ENCODE measurements around the gene OR2A14.
"Not testable (repeated sequence)": the region's sequence is repeated elsewhere in the genome, so short reads cannot be mapped to it uniquely, and the experiment has no call there.

The OR2A14 gene

DNA sequence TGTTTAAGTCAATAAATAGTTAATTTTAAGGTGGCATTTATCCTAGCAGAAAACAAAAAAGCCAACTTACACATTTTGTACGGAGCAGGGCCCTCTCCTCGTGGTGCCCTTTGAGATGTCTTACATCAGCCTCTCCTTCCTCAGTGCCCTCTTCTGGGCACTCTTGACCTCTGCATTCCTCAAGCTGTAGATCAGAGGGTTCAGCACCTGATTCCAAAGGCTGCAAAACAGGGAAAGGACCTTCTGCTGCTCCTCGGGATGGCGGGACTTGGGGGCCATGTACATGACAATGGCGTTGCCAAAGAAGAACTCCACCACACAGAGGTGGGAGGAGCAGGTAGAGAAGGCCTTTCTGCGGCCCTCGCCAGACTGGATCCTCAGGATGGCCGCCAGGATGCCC, 4.6 kb upstream of the OR2A14 start:
- no peaks in the 10 kb centered on the region for H3K36me3 ChIP-seq (ENCODE audit: control insufficient read depth, insufficient read depth, low read length)
- H3K9me3 ChIP-seq (ENCODE audit: control insufficient read depth, low read length), result no peaks in the 10 kb centered on the region
- no peak overlapping the region for H3K4me3 ChIP-seq (ENCODE audit: low read length)
- H3K4me1 ChIP-seq (ENCODE audit: control insufficient read depth, insufficient read depth, low read length), result no peaks in the 10 kb centered on the region
- H3K9ac ChIP-seq (ENCODE audit: low read length), result no peak overlapping the region
- no peaks in the 10 kb centered on the region for H3K27me3 ChIP-seq (ENCODE audit: control insufficient read depth, insufficient read depth, low read length)

DNA sequence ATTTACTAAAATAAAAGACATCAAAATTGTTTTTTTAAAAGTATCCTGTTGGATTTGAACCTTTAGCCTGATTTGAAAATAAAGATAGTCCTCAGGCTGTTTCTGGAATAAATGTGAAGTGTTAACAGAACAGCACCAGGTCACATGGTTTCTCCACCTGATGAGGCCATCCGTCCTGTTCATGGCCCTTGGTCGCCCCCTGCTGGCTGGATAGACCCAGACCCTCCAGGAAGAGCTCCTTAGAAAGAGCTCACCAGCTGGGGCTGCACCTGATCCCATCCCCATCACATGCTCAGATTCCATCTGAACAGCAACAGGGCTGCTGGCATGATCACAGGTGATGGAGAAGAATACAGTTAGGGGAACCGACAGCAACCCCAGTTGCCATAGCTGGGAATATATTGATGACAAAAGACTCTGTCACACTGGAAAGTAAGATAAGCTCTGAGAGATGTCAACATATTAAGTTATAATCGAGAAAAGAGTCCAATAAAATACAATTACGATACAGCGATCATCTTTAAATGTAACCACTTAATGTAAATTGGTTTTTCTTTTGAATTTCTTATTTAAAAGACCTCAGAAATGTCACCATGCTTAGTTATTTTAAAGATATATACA, 4.8 kb downstream of the OR2A14 start:
- H3K4me3 ChIP-seq (ENCODE audit: low read length), result no peak overlapping the region
- no peaks in the 10 kb centered on the region for H3K36me3 ChIP-seq (ENCODE audit: control insufficient read depth, insufficient read depth, low read length)
- H3K27me3 ChIP-seq (ENCODE audit: control insufficient read depth, insufficient read depth, low read length), result no peaks in the 10 kb centered on the region
- no peaks in the 10 kb centered on the region for H3K9me3 ChIP-seq (ENCODE audit: control insufficient read depth, low read length)
- H3K9ac ChIP-seq (ENCODE audit: low read length), result no peak overlapping the region
- no peaks in the 10 kb centered on the region for H3K4me1 ChIP-seq (ENCODE audit: control insufficient read depth, insufficient read depth, low read length)

DNA sequence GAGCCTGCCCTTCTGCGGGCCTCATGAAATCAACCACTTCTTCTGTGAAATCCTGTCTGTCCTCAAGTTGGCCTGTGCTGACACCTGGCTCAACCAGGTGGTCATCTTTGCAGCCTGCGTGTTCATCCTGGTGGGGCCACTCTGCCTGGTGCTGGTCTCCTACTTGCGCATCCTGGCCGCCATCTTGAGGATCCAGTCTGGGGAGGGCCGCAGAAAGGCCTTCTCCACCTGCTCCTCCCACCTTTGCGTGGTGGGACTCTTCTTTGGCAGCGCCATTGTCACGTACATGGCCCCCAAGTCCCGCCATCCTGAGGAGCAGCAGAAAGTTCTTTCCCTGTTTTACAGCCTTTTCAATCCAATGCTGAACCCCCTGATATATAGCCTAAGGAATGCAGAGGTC, 6.6 kb downstream of the OR2A14 start:
- H3K27me3 ChIP-seq (ENCODE audit: control insufficient read depth, insufficient read depth, low read length); H3K9ac ChIP-seq (ENCODE audit: low read length); H3K9me3 ChIP-seq (ENCODE audit: control insufficient read depth, low read length); H3K36me3 ChIP-seq (ENCODE audit: control insufficient read depth, insufficient read depth, low read length); H3K4me1 ChIP-seq (ENCODE audit: control insufficient read depth, insufficient read depth, low read length); H3K4me3 ChIP-seq (ENCODE audit: low read length): not testable (repeated sequence)

DNA sequence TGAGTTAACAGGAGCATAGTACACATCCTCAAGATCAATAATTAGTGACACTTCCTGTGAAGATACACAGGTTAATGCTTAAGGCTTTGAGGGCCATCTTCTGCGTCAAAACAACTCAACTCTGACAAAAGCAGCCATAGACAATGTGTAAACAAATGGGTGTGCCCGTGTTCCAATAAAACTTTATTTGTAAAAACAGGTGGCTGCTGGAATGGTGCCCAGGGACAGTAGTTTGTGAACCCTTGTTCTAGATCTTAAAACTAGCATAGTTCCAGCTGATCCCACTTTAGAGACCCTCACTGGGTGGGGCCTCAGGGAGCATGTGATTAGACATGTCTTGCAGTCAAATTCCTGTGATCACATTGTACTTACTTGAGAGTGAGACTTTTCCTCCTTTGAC, 7.8 kb downstream of the OR2A14 start:
- Histone ChIP-seq H3K36me3 (ENCODE audit: control insufficient read depth, insufficient read depth, low read length) (no peaks in the 10 kb centered on the region), H3K27me3 (ENCODE audit: control insufficient read depth, insufficient read depth, low read length) (no peaks in the 10 kb centered on the region), H3K9me3 (ENCODE audit: control insufficient read depth, low read length) (no peaks in the 10 kb centered on the region), H3K9ac (ENCODE audit: low read length) (no peak overlapping the region), H3K4me3 (ENCODE audit: low read length) (no peak overlapping the region), H3K4me1 (ENCODE audit: control insufficient read depth, insufficient read depth, low read length) (no peaks in the 10 kb centered on the region)

DNA sequence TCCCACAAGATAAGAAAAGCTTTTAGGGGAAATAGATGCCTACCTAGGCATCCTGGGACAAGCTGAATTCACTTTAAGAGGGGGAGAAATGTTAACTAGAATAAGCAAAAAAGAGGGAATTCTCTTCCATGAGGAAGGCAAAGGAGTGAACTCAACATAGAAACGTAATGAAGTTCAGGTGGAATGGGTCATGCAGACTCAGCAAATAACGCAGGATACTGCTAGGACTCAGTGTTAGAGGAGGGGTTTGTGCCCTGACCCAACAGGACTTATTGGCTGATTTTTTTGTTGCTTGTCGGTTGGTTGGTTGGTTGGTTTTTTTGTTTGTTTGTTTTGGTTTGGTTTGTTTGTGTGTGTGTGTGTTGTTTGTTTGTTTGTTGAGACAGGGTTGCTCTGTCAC, 9.3 kb downstream of the OR2A14 start:
- H3K36me3 ChIP-seq (ENCODE audit: control insufficient read depth, insufficient read depth, low read length), result no peaks in the 10 kb centered on the region
- H3K4me3 ChIP-seq (ENCODE audit: low read length), result no peak overlapping the region
- no peaks in the 10 kb centered on the region for H3K4me1 ChIP-seq (ENCODE audit: control insufficient read depth, insufficient read depth, low read length)
- H3K27me3 ChIP-seq (ENCODE audit: control insufficient read depth, insufficient read depth, low read length), result no peaks in the 10 kb centered on the region
- H3K9me3 ChIP-seq (ENCODE audit: control insufficient read depth, low read length), result no peaks in the 10 kb centered on the region
- no peak overlapping the region for H3K9ac ChIP-seq (ENCODE audit: low read length)

DNA sequence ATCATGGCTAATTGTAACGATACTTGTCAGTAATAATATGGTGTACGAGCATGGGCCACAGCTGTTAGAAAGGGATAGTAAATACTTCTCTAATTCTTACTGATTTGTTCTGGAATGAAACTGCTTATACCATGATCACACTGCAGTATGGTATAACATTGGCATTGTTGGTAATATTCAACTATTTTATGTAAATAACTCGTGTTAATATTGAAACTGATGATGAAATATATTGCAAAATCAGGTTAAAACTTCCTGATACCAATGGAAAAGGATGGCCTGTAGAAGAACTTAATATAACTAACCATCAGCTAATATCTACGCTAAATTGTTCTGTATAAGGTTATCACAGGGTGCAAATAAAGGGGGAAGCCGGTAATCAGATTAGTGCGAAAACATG, 10.3 kb downstream of the OR2A14 start:
- Histone ChIP-seq H3K36me3 (ENCODE audit: control insufficient read depth, insufficient read depth, low read length) (no peaks in the 10 kb centered on the region), H3K9ac (ENCODE audit: low read length) (no peak overlapping the region), H3K4me3 (ENCODE audit: low read length) (no peak overlapping the region), H3K27me3 (ENCODE audit: control insufficient read depth, insufficient read depth, low read length) (no peaks in the 10 kb centered on the region), H3K9me3 (ENCODE audit: control insufficient read depth, low read length) (no peaks in the 10 kb centered on the region), H3K4me1 (ENCODE audit: control insufficient read depth, insufficient read depth, low read length) (no peaks in the 10 kb centered on the region)

DNA sequence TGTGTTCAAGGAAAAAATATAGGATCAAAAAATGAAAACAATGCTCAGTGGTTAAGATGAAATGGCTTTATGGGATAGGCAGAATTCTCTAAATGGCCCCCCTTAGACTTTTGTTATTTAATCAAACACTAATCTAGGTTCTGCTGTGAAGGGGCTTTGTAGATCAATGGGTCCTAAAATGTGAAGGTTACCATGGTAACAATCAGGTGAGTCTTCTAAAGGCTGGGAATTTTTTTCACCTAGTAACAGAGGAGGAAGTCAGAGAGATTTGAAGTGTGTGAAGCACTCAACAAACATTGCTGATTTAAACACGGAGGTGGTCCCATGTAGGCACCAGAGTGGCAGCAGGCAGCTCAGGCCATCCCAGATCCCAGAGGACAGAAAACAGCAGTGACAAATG, 11.1 kb downstream of the OR2A14 start:
- Histone ChIP-seq H3K36me3 (ENCODE audit: control insufficient read depth, insufficient read depth, low read length) (no peaks in the 10 kb centered on the region), H3K4me1 (ENCODE audit: control insufficient read depth, insufficient read depth, low read length) (no peaks in the 10 kb centered on the region)

DNA sequence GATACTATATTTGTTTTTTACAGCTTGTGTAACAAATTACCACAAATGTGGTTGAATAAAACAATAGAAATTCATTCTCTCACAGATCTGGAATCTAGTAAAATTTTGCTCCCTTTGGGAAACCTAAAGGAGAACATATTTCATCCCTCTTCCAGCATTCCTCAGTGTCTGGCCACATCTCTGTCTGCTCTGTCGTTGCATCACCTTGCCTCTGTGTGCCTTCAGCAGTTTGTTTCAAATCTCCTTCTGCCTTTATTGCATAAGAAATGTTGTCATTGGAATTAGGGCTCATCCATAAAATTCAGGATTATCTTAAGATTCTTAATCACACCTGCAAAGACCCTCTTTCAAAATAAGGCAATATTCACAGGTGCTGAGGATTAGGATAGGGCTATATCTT, 14.5 kb downstream of the OR2A14 start:
- Histone ChIP-seq H3K4me3 (ENCODE audit: low read length) (no peak overlapping the region), H3K4me1 (ENCODE audit: control insufficient read depth, insufficient read depth, low read length) (no peaks in the 10 kb centered on the region), H3K36me3 (ENCODE audit: control insufficient read depth, insufficient read depth, low read length) (no peaks in the 10 kb centered on the region), H3K27me3 (ENCODE audit: control insufficient read depth, insufficient read depth, low read length) (no peaks in the 10 kb centered on the region), H3K9me3 (ENCODE audit: control insufficient read depth, low read length) (no peaks in the 10 kb centered on the region), H3K9ac (ENCODE audit: low read length) (no peak overlapping the region)

More for the DNA sequence above, 11.1 kb downstream of the OR2A14 start:
- no peaks in the 10 kb centered on the region for H3K27me3 ChIP-seq (ENCODE audit: control insufficient read depth, insufficient read depth, low read length)
- H3K4me3 ChIP-seq (ENCODE audit: low read length), result no peak overlapping the region
- H3K9me3 ChIP-seq (ENCODE audit: control insufficient read depth, low read length), result no peaks in the 10 kb centered on the region
- H3K9ac ChIP-seq (ENCODE audit: low read length), result no peak overlapping the region

DNA sequence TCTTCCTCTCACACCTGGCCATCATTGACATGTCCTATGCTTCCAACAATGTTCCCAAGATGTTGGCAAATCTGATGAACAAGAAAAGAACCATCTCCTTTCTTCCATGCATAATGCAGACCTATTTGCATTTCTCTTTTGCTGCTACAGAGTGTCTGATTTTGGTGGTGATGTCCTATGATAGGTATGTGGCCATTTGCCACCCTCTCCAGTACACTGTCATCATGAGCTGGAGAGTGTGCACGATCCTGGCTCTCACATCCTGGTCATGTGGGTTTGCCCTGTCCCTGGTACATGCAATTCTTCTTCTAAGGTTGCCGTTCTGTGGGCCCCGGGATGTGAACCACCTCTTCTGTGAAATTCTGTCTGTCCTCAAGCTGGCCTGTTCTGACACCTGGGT, 19.2 kb downstream of the OR2A14 start:
- Histone ChIP-seq H3K9ac (ENCODE audit: low read length) (no peak overlapping the region), H3K4me1 (ENCODE audit: control insufficient read depth, insufficient read depth, low read length) (no peaks in the 10 kb centered on the region), H3K9me3 (ENCODE audit: control insufficient read depth, low read length) (no peaks in the 10 kb centered on the region), H3K36me3 (ENCODE audit: control insufficient read depth, insufficient read depth, low read length) (no peaks in the 10 kb centered on the region), H3K27me3 (ENCODE audit: control insufficient read depth, insufficient read depth, low read length) (no peaks in the 10 kb centered on the region), H3K4me3 (ENCODE audit: low read length) (no peak overlapping the region)

DNA sequence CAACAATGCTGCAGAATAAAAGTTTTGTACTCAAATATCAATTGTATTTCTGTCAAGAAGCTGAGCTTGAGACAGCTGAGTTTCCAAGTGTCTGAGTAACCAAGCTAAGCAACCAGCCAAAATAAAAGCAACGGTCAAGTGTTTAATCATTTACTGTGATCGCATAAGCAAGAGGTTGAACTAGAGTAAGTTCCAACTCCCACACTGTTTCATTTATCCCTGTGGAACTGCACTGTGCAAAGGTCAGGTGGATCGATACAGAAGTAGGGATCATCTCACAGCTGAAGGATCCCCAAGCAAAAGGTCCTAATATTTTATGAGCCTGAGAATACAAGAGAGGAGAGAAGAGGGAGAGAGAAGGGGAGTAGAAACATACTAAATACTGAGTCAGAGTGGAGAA, 21.4 kb downstream of the OR2A14 start:
- Histone ChIP-seq H3K4me3 (ENCODE audit: low read length) (no peak overlapping the region), H3K9me3 (ENCODE audit: control insufficient read depth, low read length) (no peaks in the 10 kb centered on the region), H3K9ac (ENCODE audit: low read length) (no peak overlapping the region), H3K4me1 (ENCODE audit: control insufficient read depth, insufficient read depth, low read length) (no peaks in the 10 kb centered on the region), H3K36me3 (ENCODE audit: control insufficient read depth, insufficient read depth, low read length) (no peaks in the 10 kb centered on the region), H3K27me3 (ENCODE audit: control insufficient read depth, insufficient read depth, low read length) (no peaks in the 10 kb centered on the region)

DNA sequence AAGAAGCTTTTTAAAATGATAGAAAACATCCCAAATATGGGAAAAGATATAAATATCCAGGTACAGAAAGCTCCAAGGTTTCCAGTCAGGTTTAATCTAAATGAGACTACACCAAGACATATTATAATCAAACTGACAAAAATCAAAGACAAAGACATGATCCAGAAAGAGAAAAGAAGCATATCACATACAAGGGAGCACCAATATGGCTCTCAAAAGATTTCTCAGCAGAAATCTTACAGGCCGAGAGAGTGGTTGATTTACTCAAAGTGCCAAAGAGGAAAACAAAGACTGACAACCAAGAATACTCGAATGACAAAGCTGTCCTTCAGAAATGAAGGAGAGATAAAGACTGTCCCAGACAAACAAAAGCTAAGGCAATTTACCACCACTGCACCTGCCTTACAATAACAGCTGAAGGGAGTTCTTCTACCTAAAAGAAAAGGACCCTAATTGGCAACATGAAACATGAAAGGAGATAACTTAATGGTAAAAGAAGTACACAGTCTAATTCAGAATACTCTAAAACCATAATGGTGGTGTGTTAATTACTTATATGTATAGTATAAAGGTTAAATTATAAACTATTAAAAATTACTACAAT, 25.4 kb downstream of the OR2A14 start:
- Histone ChIP-seq H3K36me3 (ENCODE audit: control insufficient read depth, insufficient read depth, low read length) (no peaks in the 10 kb centered on the region), H3K4me3 (ENCODE audit: low read length) (no peak overlapping the region), H3K27me3 (ENCODE audit: control insufficient read depth, insufficient read depth, low read length) (no peaks in the 10 kb centered on the region), H3K9me3 (ENCODE audit: control insufficient read depth, low read length) (no peaks in the 10 kb centered on the region), H3K4me1 (ENCODE audit: control insufficient read depth, insufficient read depth, low read length) (no peaks in the 10 kb centered on the region), H3K9ac (ENCODE audit: low read length) (no peak overlapping the region)

DNA sequence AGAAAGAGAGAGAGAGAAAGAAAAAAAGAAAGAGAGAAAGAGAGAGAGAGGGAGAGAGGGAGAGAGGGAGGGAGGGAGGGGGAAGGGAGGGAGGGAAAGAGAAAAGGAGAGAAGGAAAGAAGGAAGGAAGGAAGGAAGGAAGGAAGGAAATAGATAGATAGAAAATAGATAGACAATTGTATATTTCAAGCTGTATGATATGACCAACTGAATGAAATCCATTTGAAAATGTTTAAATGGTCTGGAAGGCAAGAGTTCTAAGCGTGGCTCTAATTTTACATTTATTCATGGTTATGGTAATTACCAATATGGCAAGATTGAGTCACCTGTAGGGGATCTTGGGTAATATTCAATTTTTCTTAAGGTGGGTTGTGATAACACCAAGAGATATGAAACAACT, 35.9 kb downstream of the OR2A14 start:
- H3K9ac ChIP-seq (ENCODE audit: low read length), result no peak overlapping the region
- no peaks in the 10 kb centered on the region for H3K9me3 ChIP-seq (ENCODE audit: control insufficient read depth, low read length)
- H3K27me3 ChIP-seq (ENCODE audit: control insufficient read depth, insufficient read depth, low read length), result no peaks in the 10 kb centered on the region
- no peaks in the 10 kb centered on the region for H3K4me1 ChIP-seq (ENCODE audit: control insufficient read depth, insufficient read depth, low read length)
- H3K4me3 ChIP-seq (ENCODE audit: low read length), result no peak overlapping the region
- no peaks in the 10 kb centered on the region for H3K36me3 ChIP-seq (ENCODE audit: control insufficient read depth, insufficient read depth, low read length)

DNA sequence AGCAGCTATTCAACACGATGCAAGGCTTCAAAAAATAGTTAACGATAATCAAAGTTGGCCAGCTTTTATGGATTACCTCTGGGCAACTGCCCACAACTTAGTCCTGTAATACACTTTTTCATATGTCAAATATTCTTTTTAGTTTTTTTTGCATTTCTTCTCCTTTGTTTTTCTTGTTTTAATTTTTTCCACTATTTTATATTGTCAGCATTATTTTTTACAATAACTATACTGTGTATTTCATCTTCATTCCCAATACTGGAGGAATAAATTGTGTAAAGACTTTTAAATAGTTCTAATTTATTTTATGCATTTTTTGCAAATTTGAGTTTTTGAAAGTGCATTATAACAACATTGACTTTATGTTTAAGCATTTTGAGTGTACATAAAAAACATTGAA, 41.8 kb downstream of the OR2A14 start:
- Histone ChIP-seq H3K36me3 (ENCODE audit: control insufficient read depth, insufficient read depth, low read length) (no peaks in the 10 kb centered on the region), H3K4me1 (ENCODE audit: control insufficient read depth, insufficient read depth, low read length) (no peaks in the 10 kb centered on the region), H3K4me3 (ENCODE audit: low read length) (no peak overlapping the region), H3K9ac (ENCODE audit: low read length) (no peak overlapping the region), H3K27me3 (ENCODE audit: control insufficient read depth, insufficient read depth, low read length) (no peaks in the 10 kb centered on the region), H3K9me3 (ENCODE audit: control insufficient read depth, low read length) (no peaks in the 10 kb centered on the region)

Measured in mucosa of stomach (tissue), 1 donor.